Right lobe of liver (tissue), 4 donors: ENCODE results near the gene CACNA1C.

Experiments used
- CTCF ChIP-seq, 4 donors: fragments of 200-600 bp in 3 of 4; fragments of 450-650 bp in 1 of 4; IDR thresholded peaks; one replicate each; pipeline versions ENCODE4 v1.5.1 to v1.8.0; 2016 to 2022; ENCODE audit warnings: antibody characterized with exemption in 4 of 4, mild to moderate bottlenecking in 2 of 4
- POLR2A ChIP-seq: fragments of 450-650 bp; IDR thresholded peaks from one replicate; pipeline ENCODE4 v1.6.1; 2017; ENCODE audit warnings: antibody characterized with exemption, mild to moderate bottlenecking
- donor health status: DM: no; HTN: no; CAD: no.
- donor health status: DM: no; HTN: no; CAD: no.
- donor health status: DM: no; HTN: yes; CAD: no.

- TF ChIP-seq CTCF (IDR thresholded peaks at IDR 0.05) (no peak), POLR2A (no peak)
These were observed 320.5 kb downstream of the CACNA1C start for GRCh38 chr12:2373307-2373706.
